T1000 (cell line): ENCODE results near the gene TTLL4.

Experiments used
- DNase-seq: peaks from one replicate; lab custom pipeline; 2025; ENCODE audit warnings: mixed read lengths; lab: John Stamatoyannopoulos, UW

The TTLL4 gene

DNA sequence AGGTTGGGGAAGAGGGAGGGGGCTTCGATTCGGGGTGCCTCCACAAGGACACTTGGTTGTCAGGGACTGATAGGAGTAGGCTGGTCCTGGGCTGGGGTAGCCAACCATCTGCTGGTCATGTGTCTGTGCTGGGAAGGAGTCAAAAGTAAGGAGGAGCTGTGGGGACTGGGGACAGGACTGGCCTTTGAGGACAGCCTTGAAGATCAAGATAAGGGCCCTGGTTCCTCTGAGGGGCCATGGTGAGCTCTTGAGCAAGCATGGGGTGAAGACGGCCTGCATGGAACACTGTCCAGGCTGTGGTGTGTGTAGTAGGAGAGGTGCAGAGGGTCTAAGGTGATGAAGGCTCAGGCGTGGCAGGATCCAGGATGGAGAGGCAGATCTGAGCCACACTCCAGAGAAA, 73.1 kb downstream of the TTLL4 start:
- DNase-seq: no peak

DNA sequence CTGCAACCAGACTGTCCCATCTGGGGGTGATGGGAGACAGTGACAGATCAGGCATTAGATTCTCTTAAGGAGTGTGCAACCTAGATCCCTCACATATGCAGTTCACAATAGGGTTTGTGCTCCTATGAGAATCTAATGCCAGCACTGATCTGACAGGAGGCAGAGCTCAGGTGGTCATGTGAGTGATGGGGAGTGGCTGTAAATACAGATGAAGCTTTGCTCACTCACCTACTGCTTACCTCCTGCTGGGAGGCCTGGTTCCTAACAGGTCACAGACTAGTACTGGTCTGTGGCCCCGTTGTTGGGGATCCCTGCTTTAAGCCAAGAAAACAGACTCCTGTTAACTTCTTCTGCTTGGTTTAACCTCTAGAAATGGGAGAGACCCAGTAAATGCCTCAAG, 74.5 kb downstream of the TTLL4 start:
- no peak for DNase-seq

DNA sequence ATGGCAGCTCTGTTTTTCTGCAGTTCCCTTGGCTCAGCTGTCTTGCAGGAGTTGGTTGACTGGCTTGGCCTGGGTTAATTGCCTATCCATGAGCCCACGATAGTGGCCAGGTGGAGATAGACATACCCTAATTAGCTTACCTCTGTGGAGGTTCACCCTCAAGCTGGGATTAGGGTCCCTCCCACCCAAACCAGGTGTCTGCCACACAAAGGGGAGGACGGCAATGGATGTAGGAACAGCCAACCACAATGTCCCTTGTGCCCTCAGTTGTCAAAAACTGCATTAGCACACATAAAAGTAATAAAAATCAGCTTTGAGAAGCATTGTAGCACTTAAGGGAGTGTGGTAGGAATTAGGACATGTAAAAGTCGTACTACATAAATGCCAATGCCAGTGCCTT, 75.5 kb downstream of the TTLL4 start:
- no peak for DNase-seq

DNA sequence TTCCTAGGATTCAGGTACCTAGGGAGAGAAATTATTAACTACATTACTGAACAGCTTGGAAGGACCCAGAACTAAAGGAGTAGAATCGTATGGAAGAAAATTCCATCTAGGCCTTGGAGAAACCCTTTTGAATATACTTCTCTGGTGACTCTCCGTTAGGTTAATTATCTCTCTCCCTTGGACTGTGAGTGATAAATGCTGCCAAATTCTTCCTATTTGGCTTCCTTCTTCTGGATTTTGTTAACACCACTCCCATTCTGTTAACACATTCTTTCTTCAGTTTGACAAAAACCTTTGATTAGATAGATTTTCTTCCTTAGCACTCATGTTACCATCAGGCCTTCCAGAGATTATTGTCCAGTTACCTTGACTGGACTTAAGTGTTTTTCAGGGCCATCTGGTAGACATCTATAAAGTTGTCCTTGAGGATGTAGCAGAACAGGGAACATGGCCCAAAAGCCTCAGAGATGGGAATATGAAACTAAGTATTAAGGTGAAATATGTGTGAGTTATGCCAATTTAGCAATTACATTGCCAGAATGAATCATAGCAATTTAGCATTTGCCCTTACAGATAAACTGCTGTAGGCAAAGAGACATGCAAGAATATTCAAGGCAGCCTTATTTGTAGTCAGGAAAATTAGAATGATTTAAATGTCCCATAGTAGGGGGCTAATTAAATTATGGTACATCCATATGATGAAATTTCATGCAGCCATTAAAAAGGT, 78.1 kb downstream of the TTLL4 start:
- no peak for DNase-seq

DNA sequence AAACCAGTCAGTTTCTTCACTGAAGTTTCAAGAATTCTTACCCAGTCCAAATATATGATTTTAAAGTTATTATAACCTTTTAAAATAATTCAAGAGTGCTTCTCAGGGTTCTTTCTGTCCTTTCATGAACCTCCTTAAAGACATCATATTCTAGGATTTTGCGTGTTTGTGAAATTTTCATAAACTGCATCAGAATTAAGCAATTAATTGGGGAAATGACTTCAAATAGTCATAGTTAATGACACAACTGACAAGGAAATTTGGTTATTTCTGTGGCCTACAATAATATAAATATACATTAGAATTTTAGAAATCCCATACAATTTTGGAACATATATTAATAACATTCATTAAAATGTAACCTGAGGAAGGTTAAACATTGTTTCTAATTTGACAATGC, 81.8 kb downstream of the TTLL4 start:
- DNase-seq: no peak

DNA sequence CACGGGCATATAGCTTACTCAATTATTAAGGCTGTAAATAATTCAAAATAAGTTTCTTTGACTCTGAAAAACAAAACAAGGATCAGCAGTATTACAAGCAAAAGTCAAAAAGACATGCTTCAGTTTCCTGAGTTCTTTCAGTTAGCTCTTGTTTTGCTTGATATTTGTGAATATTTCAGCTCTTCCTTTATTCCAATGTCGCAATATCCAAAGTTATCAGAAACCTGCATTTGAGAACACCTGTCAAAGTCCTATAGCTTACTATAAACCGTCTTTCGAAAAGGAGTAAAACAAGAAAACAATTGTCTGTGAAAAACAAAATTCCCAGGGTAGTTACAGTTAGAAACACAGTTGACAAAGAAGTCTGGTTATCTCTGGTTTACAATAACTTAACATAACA, 86.1 kb downstream of the TTLL4 start:
- DNase-seq: no peak

DNA sequence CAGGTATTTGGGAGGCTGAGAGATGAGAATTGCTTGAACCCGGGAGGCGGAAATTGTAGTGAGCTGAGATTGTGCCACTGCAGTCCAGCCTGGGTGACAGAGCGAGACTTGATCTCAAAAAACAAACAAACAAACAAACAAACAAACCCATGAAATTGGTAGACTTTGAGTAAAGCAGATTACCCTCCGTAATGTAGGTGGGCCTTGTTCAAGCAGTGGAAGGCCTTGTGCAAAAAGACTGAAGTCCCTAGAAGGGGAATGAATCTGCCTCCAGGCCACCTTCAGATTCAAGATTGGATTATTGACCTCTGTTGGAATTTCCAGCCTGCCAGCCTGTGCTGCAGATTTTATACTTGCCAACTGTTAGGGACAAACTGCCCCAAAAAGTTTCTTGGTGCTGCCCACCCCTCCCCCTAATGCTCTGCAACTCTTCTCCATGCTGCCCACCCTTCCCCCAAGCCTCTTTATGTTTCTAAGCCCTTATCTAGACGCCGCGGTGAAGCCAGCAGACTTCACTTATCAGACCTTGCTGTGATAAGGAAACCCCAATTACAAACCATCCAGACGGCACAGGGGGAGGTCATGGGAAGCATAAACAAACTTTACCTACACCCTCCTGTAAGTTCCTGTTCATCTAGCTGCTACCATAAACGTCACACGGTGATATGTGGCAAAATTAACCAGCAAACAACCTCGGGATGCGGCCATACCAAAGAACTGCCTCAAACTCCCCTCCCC, 88.3 kb downstream of the TTLL4 start:
- DNase-seq: no peak

DNA sequence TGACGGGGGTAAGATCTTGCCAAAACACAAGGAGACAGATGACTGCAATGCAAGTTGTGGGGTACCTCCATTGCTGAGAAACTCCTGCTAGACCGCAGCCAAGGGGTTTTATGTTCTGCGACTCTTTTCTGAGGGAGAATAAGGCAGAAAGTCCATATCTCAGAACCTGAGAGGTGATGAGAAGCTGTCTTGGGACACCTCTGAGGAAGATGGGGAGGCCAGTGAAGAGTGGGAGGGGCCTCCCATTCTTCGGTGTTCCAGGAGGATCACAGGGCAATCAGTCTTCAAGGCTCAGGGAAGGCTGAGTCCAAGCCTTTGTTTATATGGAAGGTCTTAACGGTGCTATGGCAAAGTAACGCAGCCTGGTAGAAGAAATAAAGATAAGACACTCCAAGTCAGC, 89.4 kb downstream of the TTLL4 start:
- no peak for DNase-seq

DNA sequence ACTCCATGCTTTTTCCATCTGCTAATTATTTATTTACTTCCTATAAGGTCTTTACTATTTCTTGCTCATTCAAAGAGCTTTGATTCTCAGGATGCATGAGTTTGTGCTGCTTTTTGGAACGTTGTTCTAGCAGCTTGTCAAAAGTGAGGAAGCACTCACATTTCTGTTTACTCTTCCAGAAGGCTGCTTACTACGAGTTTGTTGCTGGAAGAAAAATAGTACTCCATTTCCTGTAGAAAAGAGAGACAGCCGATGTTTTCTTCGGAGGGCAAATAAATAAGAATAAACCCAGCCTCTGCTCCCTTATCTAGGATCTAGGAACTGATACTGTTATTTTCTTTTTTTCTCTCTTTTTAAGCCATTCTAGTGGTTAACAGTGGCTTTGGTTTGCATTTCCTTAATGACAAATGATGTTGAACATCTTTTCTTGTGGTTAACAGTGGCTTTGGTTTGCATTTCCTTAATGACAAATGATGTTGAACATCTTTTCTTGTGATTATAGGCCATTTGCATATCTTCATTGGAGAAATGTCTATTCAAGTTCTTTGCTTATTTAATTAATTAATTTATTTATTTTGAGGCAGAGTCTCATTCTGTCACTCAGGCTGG, 91.9 kb downstream of the TTLL4 start:
- DNase-seq: no peak

DNA sequence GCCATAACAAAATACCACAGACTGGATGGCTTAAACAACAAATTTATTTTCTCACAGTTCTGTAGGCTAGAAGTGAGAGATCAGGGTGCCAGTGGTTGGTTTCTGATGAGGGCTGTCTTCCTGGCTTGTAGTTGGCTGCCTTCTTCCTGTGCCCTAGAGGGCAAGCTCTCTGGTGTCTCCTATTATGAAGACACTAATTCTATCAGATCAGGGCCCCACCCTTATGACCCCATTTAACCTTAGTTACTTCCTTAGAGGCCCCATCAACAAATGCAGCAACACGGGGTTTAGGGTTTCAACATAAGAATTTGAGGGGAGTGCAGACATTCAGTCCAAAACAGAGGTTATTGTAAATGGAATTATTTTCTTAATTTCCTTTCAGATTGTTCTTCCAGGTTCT, 94.2 kb downstream of the TTLL4 start:
- no peak for DNase-seq
